HEK293 (cell line): ENCODE measurements around the gene MEIKIN.

Experiments
- CTCF ChIP-seq: fragments of 450-650 bp; formaldehyde crosslinking; IDR thresholded peaks from 2 replicates; pipeline ENCODE4 v1.5.1; 2016; ENCODE audit warnings: missing biosample characterization, missing genetic modification characterization
- KLF16 ChIP-seq: fragments of 450-650 bp; formaldehyde crosslinking; IDR thresholded peaks from 2 replicates; pipeline ENCODE4 v1.5.1; 2017; ENCODE audit warnings: missing biosample characterization, missing genetic modification characterization
- REPIN1 ChIP-seq: fragments of 450-650 bp; formaldehyde crosslinking; IDR thresholded peaks from 2 replicates; pipeline ENCODE4 v1.5.1; 2017; ENCODE audit warnings: missing biosample characterization, missing genetic modification characterization, low read depth
- SETDB1 ChIP-seq: IDR thresholded peaks from one replicate; pipeline ENCODE4 v1.6.1; 2017; ENCODE audit warnings: mild to moderate bottlenecking, low read length, moderate library complexity, mixed read lengths; ENCODE audit not compliant: insufficient read length
- ZBTB7A ChIP-seq: fragments of 450-650 bp; formaldehyde crosslinking; IDR thresholded peaks from 2 replicates; pipeline ENCODE4 v1.5.1; 2016; ENCODE audit warnings: low read depth, missing biosample characterization, missing genetic modification characterization
- ZNF10 ChIP-seq: fragments of 450-650 bp; formaldehyde crosslinking; IDR thresholded peaks from 2 replicates; pipeline ENCODE4 v1.5.1; 2017; ENCODE audit warnings: missing biosample characterization, missing genetic modification characterization
- ZNF2 ChIP-seq: fragments of 450-650 bp; formaldehyde crosslinking; IDR thresholded peaks from 2 replicates; pipeline ENCODE4 v1.5.1; 2016; ENCODE audit warnings: missing biosample characterization, missing genetic modification characterization
- ZNF549 ChIP-seq: fragments of 450-650 bp; IDR thresholded peaks from 2 replicates; pipeline ENCODE4 v1.5.1; 2018; ENCODE audit warnings: missing biosample characterization, missing genetic modification characterization, mild to moderate bottlenecking, inconsistent platforms, moderate library complexity
- ZNF639 ChIP-seq: fragments of 450-650 bp; formaldehyde crosslinking; IDR thresholded peaks from 2 replicates; pipeline ENCODE4 v1.5.1; 2016; ENCODE audit warnings: missing biosample characterization, missing genetic modification characterization

GRCh38 chr5:131953969-131954368 is 8.5 kb upstream of the MEIKIN start:
- TF ChIP-seq CTCF (tag by site-specific recombination) (no peak), REPIN1 (tag by site-specific recombination) (no peak), KLF16 (no peak), ZNF2 (tag by site-specific recombination) (no peak), ZNF639 (tag by site-specific recombination) (no peak), ZNF549 (tag by site-specific recombination) (no peak), ZNF10 (tag by site-specific recombination) (no peak), SETDB1 (no peak), ZBTB7A (tag by site-specific recombination) (no peak)
